HG03025 (cell line): ENCODE results near the gene PTGER1.
"Not testable (repeated sequence)": the region's sequence is repeated elsewhere in the genome, so short reads cannot be mapped to it uniquely, and the experiment has no call there.

ENCODE experiments used
- ATAC-seq: cut with Tn5 transposase; IDR thresholded peaks from one replicate; pipeline ENCODE4 v1.9.1; 2021; ENCODE audit warnings: mild to moderate bottlenecking, moderate library complexity; ENCODE audit not compliant: unreplicated experiment, low FRiP score

Gene PTGER1

GRCh38 chr19:14475251-14476073, at the start of gene PTGER1:
PTGER1 (minus strand) TSS chr19:14475354; CDS start chr19:14474320, 1,034 bp downstream.
- no peak for ATAC-seq

- ATAC-seq, result no peak
Observed at GRCh38 chr19:14520543-14520942, 45.4 kb upstream of the PTGER1 start.

- no peak for ATAC-seq
Observed at GRCh38 chr19:14519860-14520407, 44.8 kb upstream of the PTGER1 start.

DNA sequence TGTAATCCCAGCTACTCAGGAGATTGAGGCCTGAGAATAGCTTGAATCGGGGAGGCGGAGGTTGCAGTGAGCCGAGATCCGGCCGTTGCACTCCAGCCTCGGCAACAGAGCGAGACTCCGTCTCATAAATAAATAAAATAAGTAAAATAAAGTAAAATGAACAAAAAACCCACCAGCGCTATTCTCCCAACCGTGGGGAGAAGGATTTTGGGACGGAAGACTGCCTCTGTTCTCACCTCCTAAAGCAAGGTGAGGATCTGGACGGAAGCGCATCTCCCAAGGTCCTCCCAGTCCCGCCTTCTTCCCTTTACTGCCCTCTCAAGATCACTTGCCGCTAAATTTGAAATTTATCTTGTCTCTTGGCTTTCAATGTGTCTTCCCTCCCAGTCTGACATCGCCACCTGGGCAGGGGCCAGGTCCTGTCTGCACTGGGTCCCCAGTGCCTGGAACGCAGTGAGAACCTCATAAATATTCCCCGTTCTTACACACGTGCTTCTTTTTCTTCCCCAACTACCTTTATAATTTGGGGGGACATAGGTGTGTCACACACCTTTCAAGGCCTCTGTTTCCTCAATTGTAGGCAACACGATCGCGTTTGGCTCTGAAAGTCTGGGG, 44.2 kb upstream of the PTGER1 start:
- ATAC-seq, result no peak

- peak; percentile 65 for ATAC-seq
Observed at GRCh38 chr19:14517840-14518505, 42.8 kb upstream of the PTGER1 start, which contains the start of gene DNAJB1. DNAJB1 (minus strand) TSS chr19:14518397; CDS start chr19:14518349, 48 bp downstream.

DNA sequence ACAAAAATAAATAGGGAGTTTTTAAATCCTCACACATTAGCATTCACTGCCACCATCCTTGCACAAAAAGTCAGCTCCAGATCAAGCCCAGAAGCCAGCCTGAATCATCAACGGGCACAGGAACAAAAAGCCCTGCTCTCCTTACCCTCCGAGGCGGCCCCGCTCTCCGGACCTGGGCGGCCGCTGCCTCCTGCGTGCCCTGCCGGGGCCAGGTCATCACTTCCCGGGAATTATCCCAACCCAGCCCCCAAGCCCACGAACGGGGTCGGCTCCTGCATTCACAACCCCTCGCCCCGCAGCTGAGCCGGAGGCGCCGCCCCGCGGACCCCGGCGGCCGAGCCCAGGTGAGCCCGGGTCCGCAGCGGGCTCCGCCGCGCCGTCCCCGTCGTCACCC, 42.3 kb upstream of the PTGER1 start:
- ATAC-seq, result no peak

GRCh38 chr19:14516746-14517438, 41.7 kb upstream of the PTGER1 start:
- ATAC-seq, result no peak

DNA sequence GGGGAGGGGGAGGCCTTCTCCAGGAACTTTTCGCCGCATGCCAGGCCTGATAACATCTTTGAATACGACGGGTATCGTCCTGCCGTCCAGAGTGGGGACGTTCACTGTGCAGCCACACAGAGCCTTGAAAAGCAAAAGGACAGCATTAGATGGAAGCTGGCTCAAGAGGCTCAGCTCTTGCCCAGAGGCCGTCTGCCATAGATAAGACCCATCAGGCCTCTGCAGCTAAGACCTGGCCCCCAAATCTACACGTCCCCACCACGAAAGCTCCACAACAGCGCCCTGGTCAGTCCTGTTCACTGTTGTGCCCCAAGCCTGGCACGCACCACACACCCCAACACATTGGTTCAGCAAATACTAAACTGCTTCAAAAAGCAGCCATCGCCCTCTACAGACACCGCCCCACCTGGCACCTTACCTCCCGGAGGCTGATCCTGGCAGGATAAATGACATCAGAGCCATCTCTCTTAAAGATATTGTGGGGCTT, 40.9 kb upstream of the PTGER1 start:
- no peak for ATAC-seq

DNA sequence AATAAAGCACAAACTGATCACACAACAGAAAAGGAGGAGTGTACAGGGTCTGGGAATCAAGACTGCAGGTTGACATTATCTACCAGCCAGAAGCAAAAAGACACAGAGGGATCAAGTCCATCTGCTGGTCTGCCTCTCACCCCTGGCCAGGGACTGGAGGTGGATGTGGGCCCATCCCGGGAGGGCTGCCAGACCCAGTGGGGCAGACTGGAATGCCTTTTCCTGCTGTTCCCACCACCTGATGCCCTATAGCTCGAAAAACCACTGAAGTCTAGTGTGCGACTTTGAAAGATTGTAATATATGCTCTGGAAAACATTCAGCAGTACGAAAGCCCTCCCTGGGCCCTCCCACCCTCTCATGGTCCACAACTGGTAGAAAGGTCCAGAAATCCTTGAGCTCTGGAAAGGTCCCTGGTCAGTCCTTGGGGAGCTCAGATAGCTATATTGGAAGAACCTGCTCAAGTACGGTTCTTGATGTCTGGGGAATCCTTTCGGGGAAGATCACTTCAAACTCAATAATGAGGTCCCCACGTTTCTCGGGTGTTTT, 40.4 kb upstream of the PTGER1 start:
- ATAC-seq, result no peak

- ATAC-seq, result no peak
Observed at GRCh38 chr19:14514215-14514863, 39.2 kb upstream of the PTGER1 start.

- ATAC-seq, result no peak
Observed at GRCh38 chr19:14512406-14512961, 37.3 kb upstream of the PTGER1 start.

- no peak for ATAC-seq
Observed at GRCh38 chr19:14511229-14511593, 36.1 kb upstream of the PTGER1 start.

- ATAC-seq, result no peak
Observed at GRCh38 chr19:14510311-14511228, 35.4 kb upstream of the PTGER1 start.

DNA sequence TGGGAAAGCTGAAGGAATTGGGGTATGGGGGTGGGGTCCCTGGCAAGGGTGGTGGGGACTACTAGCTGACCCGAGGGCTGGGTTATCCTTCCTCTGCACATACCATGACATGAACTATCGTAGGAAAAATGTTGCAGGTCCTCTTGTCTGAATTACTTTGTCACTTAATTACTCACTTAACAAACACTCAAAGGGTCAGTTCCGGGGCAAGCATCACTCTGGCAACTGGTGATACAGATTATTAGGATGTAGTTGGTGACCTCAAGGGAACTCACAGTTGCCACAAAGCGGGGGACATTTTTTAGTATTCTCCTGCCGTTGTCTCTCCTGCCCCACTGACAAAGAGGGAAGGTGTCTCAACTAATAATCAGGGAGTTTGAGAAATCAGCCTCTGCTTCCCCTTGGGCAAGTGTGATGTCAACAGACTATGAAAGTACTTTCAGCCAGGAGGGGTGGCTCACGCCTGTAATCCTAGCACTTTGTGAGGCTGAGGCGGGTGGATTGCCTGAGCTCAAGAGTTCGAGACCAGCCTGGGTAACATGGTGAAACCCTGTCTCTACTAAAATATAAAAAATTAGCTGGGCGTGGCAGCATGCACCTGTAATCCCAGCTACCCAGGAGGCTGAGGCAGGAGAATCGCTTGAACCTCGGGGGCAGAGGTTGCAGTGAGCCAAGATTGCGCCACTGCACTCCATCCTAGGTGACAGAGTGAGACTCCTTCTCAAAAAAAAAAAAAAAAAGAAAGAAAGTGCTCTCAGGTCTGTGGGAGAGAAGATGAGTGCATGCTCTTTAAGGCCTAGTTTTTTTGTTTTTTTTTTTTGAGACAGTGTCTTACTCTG, 32.8 kb upstream of the PTGER1 start:
- ATAC-seq, result no peak

- ATAC-seq, result no peak
Observed at GRCh38 chr19:14505488-14506239, 30.5 kb upstream of the PTGER1 start.

DNA sequence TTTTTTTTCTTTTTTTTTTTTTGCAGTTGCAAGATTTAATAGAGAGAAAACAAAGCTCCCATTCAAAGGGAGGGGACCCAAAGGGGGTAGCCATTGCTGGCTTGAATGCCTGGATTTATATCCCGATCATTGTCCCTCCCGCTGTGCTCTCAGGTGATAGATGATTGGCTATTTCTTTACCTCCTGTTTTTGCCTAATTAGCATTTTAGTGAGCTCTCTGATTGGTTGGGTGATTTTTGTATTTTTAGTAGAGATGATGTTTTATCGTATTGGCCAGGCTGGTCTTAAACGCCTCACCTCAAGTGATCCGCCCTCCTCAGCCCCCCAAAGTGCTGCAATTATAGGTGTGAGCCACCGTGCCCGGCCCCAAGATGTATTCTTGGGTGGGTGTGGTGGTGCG, 29.4 kb upstream of the PTGER1 start:
- ATAC-seq, result not testable (repeated sequence)

GRCh38 chr19:14503285-14503684, 28.1 kb upstream of the PTGER1 start:
- ATAC-seq, result no peak
